Measurements from ENCODE around the gene HTD2.

Gene HTD2

GRCh38 chr3:58358092-58358491, 51.8 kb downstream of the HTD2 start:
- peaks cover 48 to 98% (median 68%) of the 10 kb centered on the region in 11 experiments; a peak in 21 of 22 replicates for H4K20me1 ChIP-seq
- H3K4me2 ChIP-seq: peak overlapping the region in 4 of 11 experiments; percentile 4 to 97 (median 94); a peak in 4 of 22 replicates
- H3K36me3 ChIP-seq: peaks cover 11 to 78% (median 70%) of the 10 kb centered on the region in 11 experiments; a peak in 21 of 22 replicates
- TF ChIP-seq Cebpa-rat (IDR thresholded peaks at IDR 0.05): no peak
- no peaks in the 10 kb centered on the region for H3K27me3 ChIP-seq
- H3K4me1 ChIP-seq: peaks cover 48 to 66% (median 58%) of the 10 kb centered on the region in 10 experiments
- no peak overlapping the region for H3K4me3 ChIP-seq
- no peak overlapping the region for H3K27ac ChIP-seq
- H3K9ac ChIP-seq: no peak overlapping the region
- peaks cover 0 to 7% (median 4%) of the 10 kb centered on the region in 11 experiments; a peak in 5 of 22 replicates for H3K9me3 ChIP-seq (replicated peaks in 1 of 11)

DNA sequence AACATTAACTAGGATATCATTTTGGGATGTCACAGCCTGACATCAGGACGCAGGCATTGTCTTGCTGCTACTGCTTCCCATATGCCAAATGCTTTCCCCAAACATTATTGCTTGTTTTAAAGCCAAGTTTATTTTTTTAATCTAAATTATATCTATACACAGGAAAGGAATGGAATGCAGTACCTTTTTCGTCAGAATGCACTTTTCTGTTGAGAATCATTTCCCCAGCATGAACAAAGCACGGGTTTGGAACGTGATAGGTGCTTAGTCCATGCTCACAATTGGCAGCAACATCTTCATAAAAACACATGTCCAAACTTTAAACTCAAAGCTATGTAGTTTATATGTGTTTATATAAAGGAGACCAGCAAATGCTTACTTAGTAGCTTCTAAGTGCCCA, 52.5 kb downstream of the HTD2 start:
- Histone ChIP-seq H3K4me2 (0 out of 22 replicates have a peak overlapping the region, but pooled peaks of 1 of the 11 experiments have one; percentile 4), H3K27me3 (no peaks in the 10 kb centered on the region), H3K4me1 (peaks cover 41 to 66% (median 56%) of the 10 kb centered on the region in 10 experiments), H4K20me1 (peaks cover 55 to 98% (median 75%) of the 10 kb centered on the region in 11 experiments; a peak in 21 of 22 replicates), H3K27ac (no peak overlapping the region), H3K36me3 (peaks cover 11 to 80% (median 76%) of the 10 kb centered on the region in 11 experiments; a peak in 21 of 22 replicates), H3K9me3 (replicated peaks in 1 of 11) (peaks cover 0 to 14% (median 8%) of the 10 kb centered on the region in 11 experiments; a peak in 7 of 22 replicates), H3K4me3 (no peak overlapping the region), H3K9ac (no peak overlapping the region)
- no peak for TF ChIP-seq Cebpa-rat (IDR thresholded peaks at IDR 0.05)

- Histone ChIP-seq H3K4me2 (no peak overlapping the region), H3K9ac (no peak overlapping the region), H3K27ac (no peak overlapping the region), H3K4me3 (no peak overlapping the region), H4K20me1 (peaks cover 55 to 100% (median 83%) of the 10 kb centered on the region in 11 experiments; a peak in 21 of 22 replicates), H3K27me3 (no peaks in the 10 kb centered on the region), H3K4me1 (peaks cover 37 to 66% (median 54%) of the 10 kb centered on the region in 10 experiments), H3K9me3 (replicated peaks in 1 of 11) (peaks cover 0 to 21% (median 11%) of the 10 kb centered on the region in 11 experiments; a peak in 8 of 22 replicates), H3K36me3 (peaks cover 11 to 88% (median 76%) of the 10 kb centered on the region in 11 experiments; a peak in 21 of 22 replicates)
- TF ChIP-seq Cebpa-rat (IDR thresholded peaks at IDR 0.05): no peak
These were observed 53.3 kb downstream of the HTD2 start for GRCh38 chr3:58359621-58360020.

DNA sequence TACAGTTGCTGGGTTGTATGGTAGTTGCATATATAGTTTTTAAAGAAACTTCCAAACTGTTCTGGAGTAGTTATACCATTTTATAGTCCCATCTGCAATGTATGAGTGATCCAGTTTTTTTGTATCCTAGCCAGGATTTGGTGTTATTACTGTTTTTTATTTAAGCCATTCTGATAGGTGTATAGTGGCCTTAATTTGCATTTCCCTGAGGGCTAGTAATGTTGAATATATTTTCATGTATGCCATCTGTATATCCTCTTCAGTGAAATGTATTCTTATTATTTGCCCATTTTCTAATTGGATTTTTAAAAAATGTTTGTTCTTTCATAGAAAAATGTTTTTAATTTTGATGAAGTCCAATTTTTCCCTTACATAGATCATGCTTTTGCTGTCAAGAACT, 55.5 kb downstream of the HTD2 start:
- Histone ChIP-seq H3K4me2 (no peak overlapping the region), H3K9ac (no peak overlapping the region), H3K9me3 (replicated peaks in 1 of 11) (peaks cover 0 to 38% (median 14%) of the 10 kb centered on the region in 11 experiments; a peak in 10 of 22 replicates), H3K36me3 (peaks cover 12 to 98% (median 87%) of the 10 kb centered on the region in 11 experiments; a peak in 21 of 22 replicates), H3K27ac (no peak overlapping the region), H3K27me3 (no peaks in the 10 kb centered on the region), H3K4me1 (peaks cover 27 to 60% (median 40%) of the 10 kb centered on the region in 10 experiments), H3K4me3 (no peak overlapping the region), H4K20me1 (peaks cover 40 to 100% (median 99%) of the 10 kb centered on the region in 11 experiments; a peak in 21 of 22 replicates)
- no peak for TF ChIP-seq Cebpa-rat (IDR thresholded peaks at IDR 0.05)

- peak overlapping the region in 7 of 11 experiments; percentile 27 to 55 (median 40); a peak in 7 of 22 replicates for H3K4me2 ChIP-seq
- H3K9ac ChIP-seq: no peak overlapping the region
- TF ChIP-seq Cebpa-rat (IDR thresholded peaks at IDR 0.05): no peak
- H3K4me3 ChIP-seq: no peak overlapping the region
- peaks cover 0 to 43% (median 14%) of the 10 kb centered on the region in 11 experiments; a peak in 10 of 22 replicates for H3K9me3 ChIP-seq (replicated peaks in 1 of 11)
- H3K4me1 ChIP-seq: peaks cover 15 to 51% (median 30%) of the 10 kb centered on the region in 10 experiments; a peak in 19 of 20 replicates
- H3K27ac ChIP-seq: peak overlapping the region in 1 of 11 experiments; percentile 10; a peak in 1 of 22 replicates
- no peaks in the 10 kb centered on the region for H3K27me3 ChIP-seq
- H3K36me3 ChIP-seq: peaks cover 43 to 99% (median 88%) of the 10 kb centered on the region in 11 experiments
- H4K20me1 ChIP-seq: peaks cover 29 to 100% (median 96%) of the 10 kb centered on the region in 11 experiments; a peak in 21 of 22 replicates
These were observed 60.4 kb downstream of the HTD2 start for GRCh38 chr3:58366699-58367098.

DNA sequence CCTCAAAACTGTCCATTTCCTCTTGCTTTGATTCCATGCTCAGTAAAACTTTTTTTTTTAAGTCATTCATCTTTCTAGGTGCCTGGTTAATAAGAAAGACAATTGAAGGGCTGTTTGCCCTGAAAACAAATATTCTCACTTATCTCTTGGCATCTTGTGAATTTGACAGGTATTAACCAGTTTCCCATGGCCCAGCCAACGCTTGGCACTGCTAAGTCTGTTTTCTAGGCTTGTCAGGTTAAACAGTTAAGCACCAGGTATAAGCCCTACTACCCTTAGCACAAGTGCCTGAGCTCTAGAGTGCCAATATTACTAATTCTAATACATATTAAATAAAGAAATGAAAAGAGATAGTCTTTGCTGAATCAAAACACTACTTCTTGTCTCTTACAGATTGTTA, 62.7 kb downstream of the HTD2 start:
- Histone ChIP-seq H3K4me1 (peaks cover 15 to 42% (median 23%) of the 10 kb centered on the region in 10 experiments; a peak in 19 of 20 replicates), H3K36me3 (peaks cover 51 to 99% (median 90%) of the 10 kb centered on the region in 11 experiments), H4K20me1 (peaks cover 9 to 100% (median 97%) of the 10 kb centered on the region in 11 experiments; a peak in 21 of 22 replicates), H3K9ac (no peak overlapping the region), H3K9me3 (replicated peaks in 1 of 11) (peaks cover 0 to 29% (median 3%) of the 10 kb centered on the region in 11 experiments; a peak in 9 of 22 replicates), H3K4me3 (no peak overlapping the region), H3K27me3 (no peaks in the 10 kb centered on the region), H3K4me2 (no peak overlapping the region), H3K27ac (no peak overlapping the region)
- no peak for TF ChIP-seq Cebpa-rat (IDR thresholded peaks at IDR 0.05)
